ENCODE data around the gene PDIA6. TPM values are rescaled to one million over a fixed set of nuclear protein-coding genes. Genes with fewer than 3 reads are reported as not detected.
A peak's percentile ranks its signal among the peaks of the same experiment; 100 is the strongest.

The PDIA6 gene
- total RNA-seq, 2 donors from 2014 or later, result 79.3 to 131 TPM

DNA sequence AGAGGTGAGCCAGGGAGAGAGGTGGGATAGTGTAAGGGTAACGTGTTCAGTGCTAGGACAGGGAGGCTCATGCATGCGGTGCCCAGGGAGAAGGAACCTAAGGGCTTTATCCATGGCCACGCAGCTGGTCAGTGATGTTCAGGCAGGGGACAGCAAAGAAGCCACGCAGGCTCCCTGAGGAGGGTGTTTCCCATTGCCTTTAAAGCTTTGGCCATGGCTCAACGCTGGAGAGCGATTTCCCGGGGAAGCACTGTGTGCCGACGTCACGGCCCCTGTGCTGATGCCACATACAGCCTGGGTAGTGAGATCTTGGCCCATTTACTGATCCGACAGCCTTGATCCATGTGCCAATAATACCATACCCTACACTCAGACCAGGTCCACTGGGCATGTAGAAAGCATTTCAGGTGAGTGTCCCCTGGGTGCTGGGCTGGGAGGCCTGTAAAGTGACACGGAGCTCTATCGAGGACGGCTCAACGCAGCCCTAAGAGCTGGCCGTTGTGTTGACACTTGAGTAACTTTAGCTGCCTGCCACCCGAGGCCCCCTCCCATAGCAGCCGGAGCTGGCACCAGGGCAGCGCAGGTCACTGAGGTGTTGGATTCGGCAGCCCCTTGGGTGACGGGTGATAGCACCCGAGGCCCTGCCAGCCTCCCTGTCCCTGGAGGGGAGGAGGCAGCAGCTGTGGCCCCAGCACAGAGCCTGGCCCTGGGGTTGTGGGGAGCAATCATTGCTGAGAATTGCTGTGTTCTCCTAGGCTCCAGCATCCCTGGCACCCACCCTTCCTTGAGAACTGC lies 41.4 kb downstream of the PDIA6 start:
- H3K36me3 Mint-ChIP-seq (ENCODE audit: insufficient read depth in 2 of 2), result no peaks in the 10 kb centered on the region
- DNase-seq (no peak), ATAC-seq (replicated peaks in 1 of 2) (no peak)
- H3K4me3 Mint-ChIP-seq, result no peak overlapping the region
- no peaks in the 10 kb centered on the region for H3K27me3 Mint-ChIP-seq (ENCODE audit: low read depth)
- no peaks in the 10 kb centered on the region for H3K9me3 Mint-ChIP-seq
- H3K4me1 Mint-ChIP-seq (ENCODE audit: low read depth), result no peaks in the 10 kb centered on the region
- H3K27ac Mint-ChIP-seq, result no peak overlapping the region

GRCh38 chr2:10768063-10768507 lies 44.5 kb downstream of the PDIA6 start:
- Mint-ChIP-seq H3K27me3 (ENCODE audit: low read depth) (no peaks in the 10 kb centered on the region), H3K4me3 (no peak overlapping the region), H3K36me3 (ENCODE audit: insufficient read depth in 2 of 2) (no peaks in the 10 kb centered on the region), H3K9me3 (no peaks in the 10 kb centered on the region), H3K4me1 (ENCODE audit: low read depth) (no peaks in the 10 kb centered on the region), H3K27ac (no peak overlapping the region)
- no peak for ATAC-seq (replicated peaks in 1 of 2)
- DNase-seq, result no peak

- no peaks in the 10 kb centered on the region for H3K36me3 Mint-ChIP-seq (ENCODE audit: insufficient read depth in 2 of 2)
- H3K4me3 Mint-ChIP-seq, result no peak overlapping the region
- no peaks in the 10 kb centered on the region for H3K9me3 Mint-ChIP-seq
- no peak for ATAC-seq (replicated peaks in 1 of 2)
- H3K27me3 Mint-ChIP-seq (ENCODE audit: low read depth), result no peaks in the 10 kb centered on the region
- DNase-seq, result no peak
- H3K4me1 Mint-ChIP-seq (ENCODE audit: low read depth), result no peaks in the 10 kb centered on the region
- no peak overlapping the region for H3K27ac Mint-ChIP-seq
These were observed 46.7 kb downstream of the PDIA6 start for GRCh38 chr2:10765914-10766313.

DNA sequence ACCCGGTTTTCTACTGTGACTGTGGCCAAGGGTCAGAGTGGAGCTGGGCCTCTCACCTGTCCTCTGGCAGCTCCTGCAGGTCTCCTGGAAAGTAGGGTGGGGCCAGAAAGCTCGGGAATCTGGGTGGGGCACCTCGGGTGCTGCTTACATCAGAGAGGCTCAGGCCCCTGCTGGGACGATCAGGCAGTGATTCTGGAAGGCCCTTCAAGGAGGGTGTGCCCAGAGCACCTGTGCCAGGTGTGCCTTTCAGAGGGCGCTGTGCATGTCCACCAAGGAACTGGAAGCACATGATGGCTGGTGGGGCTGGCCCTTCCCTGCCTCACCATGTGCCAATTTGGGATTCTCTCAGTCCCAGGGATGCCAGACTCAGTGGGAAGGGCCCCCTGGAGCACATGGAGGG lies 47.1 kb downstream of the PDIA6 start:
- no peak overlapping the region for H3K27ac Mint-ChIP-seq
- H3K36me3 Mint-ChIP-seq (ENCODE audit: insufficient read depth in 2 of 2), result no peaks in the 10 kb centered on the region
- DNase-seq (no peak), ATAC-seq (replicated peaks in 1 of 2) (no peak)
- H3K27me3 Mint-ChIP-seq (ENCODE audit: low read depth), result no peaks in the 10 kb centered on the region
- no peak overlapping the region for H3K4me3 Mint-ChIP-seq
- no peaks in the 10 kb centered on the region for H3K4me1 Mint-ChIP-seq (ENCODE audit: low read depth)
- no peaks in the 10 kb centered on the region for H3K9me3 Mint-ChIP-seq

DNA sequence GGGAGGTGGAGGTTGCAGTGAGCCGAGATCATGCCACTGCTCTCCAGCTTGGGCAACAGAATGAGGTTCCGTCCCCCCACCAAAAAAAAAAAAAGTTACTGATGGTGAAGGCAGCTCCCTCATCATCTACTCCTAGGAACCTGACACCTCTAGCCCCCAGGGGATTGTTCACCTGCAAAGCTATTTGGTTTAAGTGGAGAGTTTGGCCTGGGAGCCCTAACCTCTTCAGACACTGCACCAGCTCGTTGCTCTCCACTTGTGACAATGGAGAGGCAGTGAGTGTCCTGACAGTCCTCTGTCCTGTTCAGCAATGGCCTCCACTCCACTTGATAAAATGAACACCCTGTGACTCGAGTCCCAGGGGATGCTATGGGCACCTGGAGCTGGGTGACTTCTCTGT lies 47.7 kb downstream of the PDIA6 start:
- no peak for ATAC-seq (replicated peaks in 1 of 2)

GRCh38 chr2:10764096-10764785 lies 48.3 kb downstream of the PDIA6 start:
- DNase-seq, result no peak
- ATAC-seq (replicated peaks in 1 of 2), result no peak
- H3K4me1 Mint-ChIP-seq (ENCODE audit: low read depth), result no peaks in the 10 kb centered on the region
- H3K36me3 Mint-ChIP-seq (ENCODE audit: insufficient read depth in 2 of 2), result no peaks in the 10 kb centered on the region
- no peaks in the 10 kb centered on the region for H3K9me3 Mint-ChIP-seq
- H3K4me3 Mint-ChIP-seq, result no peak overlapping the region
- no peaks in the 10 kb centered on the region for H3K27me3 Mint-ChIP-seq (ENCODE audit: low read depth)
- H3K27ac Mint-ChIP-seq, result no peak overlapping the region

More for the DNA sequence above, 47.7 kb downstream of the PDIA6 start:
- Mint-ChIP-seq H3K4me3 (no peak overlapping the region), H3K4me1 (ENCODE audit: low read depth) (no peaks in the 10 kb centered on the region), H3K9me3 (no peaks in the 10 kb centered on the region), H3K36me3 (ENCODE audit: insufficient read depth in 2 of 2) (no peaks in the 10 kb centered on the region), H3K27ac (no peak overlapping the region), H3K27me3 (ENCODE audit: low read depth) (no peaks in the 10 kb centered on the region)
- no peak for DNase-seq

DNA sequence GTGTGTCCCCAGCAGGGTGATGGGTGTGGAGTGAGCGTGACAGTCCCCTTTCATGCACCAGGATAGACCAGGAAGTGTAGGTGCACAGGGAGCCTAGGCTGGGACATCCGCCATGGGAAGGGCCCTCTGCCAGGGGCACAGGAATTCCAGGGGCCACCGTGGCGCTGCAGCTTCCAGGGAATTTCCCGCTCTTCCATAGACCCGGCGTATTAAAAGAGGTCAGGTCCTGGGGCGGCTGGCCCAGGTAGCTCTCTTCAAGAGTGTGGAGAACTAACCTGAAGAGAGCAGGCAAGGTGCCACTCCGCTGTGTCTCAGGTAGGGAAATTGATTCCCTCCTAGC lies 49.2 kb downstream of the PDIA6 start:
- no peaks in the 10 kb centered on the region for H3K4me1 Mint-ChIP-seq (ENCODE audit: low read depth)
- no peaks in the 10 kb centered on the region for H3K36me3 Mint-ChIP-seq (ENCODE audit: insufficient read depth in 2 of 2)
- no peak for DNase-seq
- H3K27me3 Mint-ChIP-seq (ENCODE audit: low read depth), result no peaks in the 10 kb centered on the region
- H3K9me3 Mint-ChIP-seq, result no peaks in the 10 kb centered on the region
- no peak overlapping the region for H3K4me3 Mint-ChIP-seq
- ATAC-seq (replicated peaks in 1 of 2), result no peak
- no peak overlapping the region for H3K27ac Mint-ChIP-seq

DNA sequence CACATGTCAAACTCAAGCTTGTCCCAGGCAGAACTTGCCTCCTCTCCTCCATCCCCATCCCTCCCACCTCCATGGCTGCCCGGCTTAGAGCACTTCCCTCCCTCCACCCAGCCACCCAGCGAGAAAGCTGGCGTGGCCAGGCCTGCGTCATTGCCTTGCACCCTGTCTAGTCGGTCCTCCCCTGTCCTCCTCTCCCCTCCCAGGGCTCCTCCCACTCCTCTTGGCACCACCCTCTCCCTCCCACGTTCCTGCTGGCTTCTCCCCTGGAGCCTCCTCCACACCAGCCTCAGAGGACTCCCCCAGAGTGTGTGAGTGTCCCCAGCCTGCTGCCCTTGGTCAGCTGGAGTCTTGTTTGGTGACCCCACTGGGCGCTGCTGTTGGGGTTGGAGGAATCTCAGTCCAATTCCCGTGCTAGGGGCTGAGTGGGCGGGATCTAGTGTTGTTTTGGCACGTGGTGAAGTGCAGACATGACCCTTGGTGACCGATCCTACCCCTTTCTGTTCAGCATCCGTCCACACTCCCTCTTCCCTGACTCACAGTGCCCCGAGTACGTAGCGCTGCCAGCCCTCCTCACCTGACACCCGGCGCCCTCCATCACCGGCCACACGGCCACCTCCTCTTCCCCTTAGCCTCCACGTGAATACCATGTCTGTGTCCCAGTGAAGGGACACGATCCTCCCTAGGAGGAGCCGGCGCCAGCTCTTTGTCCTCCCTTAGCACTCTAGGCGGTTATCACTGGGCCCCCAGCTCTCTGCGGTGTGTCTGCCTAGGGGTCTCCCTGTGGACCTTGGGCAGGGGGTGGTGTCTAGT lies 49.7 kb downstream of the PDIA6 start:
- Mint-ChIP-seq H3K4me1 (ENCODE audit: low read depth) (no peaks in the 10 kb centered on the region), H3K9me3 (no peaks in the 10 kb centered on the region), H3K27ac (no peak overlapping the region), H3K27me3 (ENCODE audit: low read depth) (no peaks in the 10 kb centered on the region), H3K4me3 (peak overlapping the region in 1 of 2 donors; percentile 15), H3K36me3 (ENCODE audit: insufficient read depth in 2 of 2) (no peaks in the 10 kb centered on the region)
- no peak for DNase-seq
- ATAC-seq (replicated peaks in 1 of 2), result no peak

- H3K27me3 Mint-ChIP-seq (ENCODE audit: low read depth), result no peaks in the 10 kb centered on the region
- no peaks in the 10 kb centered on the region for H3K4me1 Mint-ChIP-seq (ENCODE audit: low read depth)
- no peak overlapping the region for H3K4me3 Mint-ChIP-seq
- H3K9me3 Mint-ChIP-seq, result no peaks in the 10 kb centered on the region
- no peaks in the 10 kb centered on the region for H3K36me3 Mint-ChIP-seq (ENCODE audit: insufficient read depth in 2 of 2)
- no peak overlapping the region for H3K27ac Mint-ChIP-seq
- DNase-seq, result no peak
- no peak for ATAC-seq (replicated peaks in 1 of 2)
These were observed 51.0 kb downstream of the PDIA6 start for GRCh38 chr2:10761591-10761990.

DNA sequence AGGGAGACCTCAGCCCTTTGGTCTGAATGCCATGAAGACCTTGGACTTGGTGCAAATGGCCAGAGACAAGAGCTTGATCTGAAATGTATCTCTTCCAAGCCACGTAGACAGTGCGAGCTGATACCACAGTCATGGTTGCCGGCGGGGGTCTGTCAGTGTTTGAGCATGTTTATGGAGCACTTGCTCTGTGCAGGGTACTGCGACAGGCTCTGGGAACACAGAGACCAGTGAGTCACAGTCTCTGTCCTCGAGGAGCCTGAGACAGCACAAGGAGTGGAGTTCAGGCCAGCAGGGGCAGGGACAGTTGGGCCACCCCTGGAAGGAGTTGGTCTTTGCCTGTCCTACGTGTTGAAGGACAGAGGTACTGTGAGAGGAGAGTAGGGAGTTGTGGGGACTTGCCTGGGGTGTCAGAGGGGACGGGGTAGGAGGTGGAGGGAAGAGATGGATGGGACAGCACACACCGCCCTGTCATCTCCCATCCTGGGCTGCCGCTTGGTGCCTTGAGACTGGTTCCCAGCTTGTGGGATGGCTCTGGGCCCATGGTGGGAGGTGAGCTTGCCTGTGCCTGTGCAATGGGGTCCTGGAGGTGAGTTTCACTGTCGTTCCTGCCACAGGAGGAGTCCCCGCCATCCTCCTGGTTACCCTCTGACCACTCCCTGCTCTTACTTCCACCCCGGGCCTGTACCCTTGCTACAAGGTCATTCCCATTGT lies 51.6 kb downstream of the PDIA6 start:
- Mint-ChIP-seq H3K4me1 (ENCODE audit: low read depth) (no peaks in the 10 kb centered on the region), H3K4me3 (no peak overlapping the region), H3K27me3 (ENCODE audit: low read depth) (no peaks in the 10 kb centered on the region), H3K9me3 (no peaks in the 10 kb centered on the region), H3K27ac (no peak overlapping the region), H3K36me3 (ENCODE audit: insufficient read depth in 2 of 2) (no peaks in the 10 kb centered on the region)
- ATAC-seq (replicated peaks in 1 of 2) (no peak), DNase-seq (no peak)

DNA sequence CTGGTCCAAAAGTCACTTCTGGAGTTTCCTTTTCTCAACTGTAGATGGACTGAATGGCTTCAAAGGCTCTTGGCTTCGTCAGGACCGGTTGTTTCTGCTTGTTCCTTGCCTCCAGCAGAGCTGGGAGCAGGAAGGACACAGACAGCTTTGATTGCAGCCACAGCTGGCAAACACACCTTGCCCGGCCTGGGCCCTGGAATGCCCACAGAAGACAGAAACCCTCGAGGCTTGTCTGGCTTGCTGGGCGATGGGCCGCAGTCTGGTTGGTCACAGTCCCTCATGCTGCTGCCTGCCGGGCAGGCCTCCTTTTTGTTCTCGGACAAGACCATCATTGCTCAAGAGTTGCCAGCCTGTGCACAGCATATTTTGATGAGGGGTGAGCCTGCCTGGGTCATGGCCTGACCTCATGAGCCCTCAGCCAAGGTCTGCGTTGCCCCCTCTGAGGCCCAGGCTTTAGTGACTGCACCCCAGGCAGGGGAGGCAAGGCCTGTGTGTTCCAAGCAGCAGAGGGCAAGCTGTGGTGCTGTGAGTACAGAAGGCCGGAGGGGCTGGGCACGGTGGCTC lies 53.4 kb downstream of the PDIA6 start:
- no peaks in the 10 kb centered on the region for H3K36me3 Mint-ChIP-seq (ENCODE audit: insufficient read depth in 2 of 2)
- ATAC-seq (replicated peaks in 1 of 2), result no peak
- H3K9me3 Mint-ChIP-seq, result no peaks in the 10 kb centered on the region
- H3K27ac Mint-ChIP-seq, result no peak overlapping the region
- H3K27me3 Mint-ChIP-seq (ENCODE audit: low read depth), result no peaks in the 10 kb centered on the region
- no peak for DNase-seq
- H3K4me1 Mint-ChIP-seq (ENCODE audit: low read depth), result no peaks in the 10 kb centered on the region
- H3K4me3 Mint-ChIP-seq, result no peak overlapping the region

- Mint-ChIP-seq H3K36me3 (ENCODE audit: insufficient read depth in 2 of 2) (no peaks in the 10 kb centered on the region), H3K27ac (no peak overlapping the region), H3K4me1 (ENCODE audit: low read depth) (no peaks in the 10 kb centered on the region), H3K4me3 (no peak overlapping the region), H3K27me3 (ENCODE audit: low read depth) (no peaks in the 10 kb centered on the region), H3K9me3 (no peaks in the 10 kb centered on the region)
- no peak for ATAC-seq (replicated peaks in 1 of 2)
- no peak for DNase-seq
These were observed 54.7 kb downstream of the PDIA6 start for GRCh38 chr2:10757814-10758286.

All from activated T-cell treated with anti-CD3 and anti-CD28 coated beads, Interleukin-2, amount 50 U/mL, for 72 hours (primary cell).